ENCODE measurements around the gene NSMCE4A. TPM values are rescaled to one million over a fixed set of nuclear protein-coding genes. Genes with fewer than 3 reads are reported as not detected.

The NSMCE4A gene
- total and polyA plus RNA-seq, 2 donors (not counting 1 experiment from before 2014, with no cell fraction given): 89.7 to 92.4 TPM

- Histone ChIP-seq H3K9ac (ENCODE audit: low read length) (no peak overlapping the region), H3K79me2 (ENCODE audit: control insufficient read depth, insufficient read depth, low read length) (no peaks in the 10 kb centered on the region), H3K27me3 (replicated peaks in 1 of 4; ENCODE audit: control extremely low read depth in 1 of 4, control insufficient read depth in 3 of 4, insufficient read depth in 4 of 4, low read length in 3 of 4) (no peaks in the 10 kb centered on the region), H3K4me1 (ENCODE audit: control insufficient read depth in 2 of 2, insufficient read depth in 2 of 2, low read length in 2 of 2) (no peaks in the 10 kb centered on the region), H3K27ac (ENCODE audit: low read length in 2 of 2) (no peak overlapping the region), H4K20me1 (ENCODE audit: control insufficient read depth, insufficient read depth, low read length, poor library complexity, severe bottlenecking) (peaks cover 13% of the 10 kb centered on the region), H3K4me3 (ENCODE audit: control extremely low read depth in 1 of 5, extremely low read depth in 1 of 5, insufficient read depth in 1 of 5, low read depth in 2 of 5, low read length in 4 of 5) (no peak overlapping the region), H3K4me2 (replicated peaks; ENCODE audit: low read depth, low read length, poor library complexity, severe bottlenecking) (no peak overlapping the region), H2AFZ (ENCODE audit: insufficient read depth, low read depth, low read length, poor library complexity, severe bottlenecking) (no peak overlapping the region), H3K36me3 (replicated peaks in 1 of 2; ENCODE audit: control extremely low read depth in 1 of 2, control insufficient read depth in 1 of 2, extremely low read depth in 1 of 2, insufficient read depth in 2 of 2, low read length in 1 of 2) (peaks cover 4 to 57% of the 10 kb centered on the region in 2 experiments), H3K9me3 (ENCODE audit: control extremely low read depth in 1 of 3, control insufficient read depth in 2 of 3, insufficient read depth in 1 of 3, low read length in 2 of 3) (no peaks in the 10 kb centered on the region)
- Mint-ChIP-seq H3K4me3 (no peak overlapping the region), H3K9me3 (ENCODE audit: insufficient read depth) (no peaks in the 10 kb centered on the region), H3K27me3 (no peaks in the 10 kb centered on the region), H3K27ac (no peak overlapping the region), H3K4me1 (no peaks in the 10 kb centered on the region)
- intact Hi-C loops (cut with micrococcal nuclease): no loop called here
- no peak for TF ChIP-seq CTCF (IDR thresholded peaks at IDR 0.05)
- no peak for TF ChIP-seq EZH2 (IDR thresholded peaks at IDR 0.05; ENCODE audit: borderline replicate concordance, insufficient read depth, low read depth, low read length, poor library complexity, severe bottlenecking)
- CTCF ChIA-PET: no interaction called here
- DNase-seq (no peak), ATAC-seq (ENCODE audit: low read depth) (no peak)
- POLR2A ChIA-PET: no interaction called here
- WGBS (ENCODE audit: insufficient coverage): no CpG with 5 or more reads among the region's 3 CpGs
Observed at GRCh38 chr10:121965996-121966395, 9.0 kb downstream of the NSMCE4A start.

- Histone ChIP-seq H4K20me1 (ENCODE audit: control insufficient read depth, insufficient read depth, low read length, poor library complexity, severe bottlenecking) (no peaks in the 10 kb centered on the region), H3K79me2 (ENCODE audit: control insufficient read depth, insufficient read depth, low read length) (no peaks in the 10 kb centered on the region), H3K36me3 (replicated peaks in 1 of 2; ENCODE audit: control extremely low read depth in 1 of 2, control insufficient read depth in 1 of 2, extremely low read depth in 1 of 2, insufficient read depth in 2 of 2, low read length in 1 of 2) (peaks cover 7 to 25% of the 10 kb centered on the region in 2 experiments), H3K27ac (ENCODE audit: low read length in 2 of 2) (no peak overlapping the region), H3K27me3 (replicated peaks in 1 of 4; ENCODE audit: control extremely low read depth in 1 of 4, control insufficient read depth in 3 of 4, insufficient read depth in 4 of 4, low read length in 3 of 4) (no peaks in the 10 kb centered on the region), H3K4me1 (ENCODE audit: control insufficient read depth in 2 of 2, insufficient read depth in 2 of 2, low read length in 2 of 2) (no peaks in the 10 kb centered on the region), H2AFZ (ENCODE audit: insufficient read depth, low read depth, low read length, poor library complexity, severe bottlenecking) (no peak overlapping the region), H3K9ac (ENCODE audit: low read length) (no peak overlapping the region), H3K9me3 (ENCODE audit: control extremely low read depth in 1 of 3, control insufficient read depth in 2 of 3, insufficient read depth in 1 of 3, low read length in 2 of 3) (no peaks in the 10 kb centered on the region), H3K4me3 (ENCODE audit: control extremely low read depth in 1 of 5, extremely low read depth in 1 of 5, insufficient read depth in 1 of 5, low read depth in 2 of 5, low read length in 4 of 5) (no peak overlapping the region), H3K4me2 (replicated peaks; ENCODE audit: low read depth, low read length, poor library complexity, severe bottlenecking) (no peak overlapping the region)
- DNase-seq (no peak), ATAC-seq (ENCODE audit: low read depth) (no peak)
- no peak overlapping the region for H3K4me3 Mint-ChIP-seq
- ChIA-PET POLR2A (no interaction called here), CTCF (no interaction called here)
- H3K27me3 Mint-ChIP-seq: no peaks in the 10 kb centered on the region
- intact Hi-C loops (cut with micrococcal nuclease): no loop called here
- H3K27ac Mint-ChIP-seq: no peak overlapping the region
- H3K9me3 Mint-ChIP-seq (ENCODE audit: insufficient read depth): no peaks in the 10 kb centered on the region
- TF ChIP-seq CTCF (IDR thresholded peaks at IDR 0.05) (no peak), EZH2 (IDR thresholded peaks at IDR 0.05; ENCODE audit: borderline replicate concordance, insufficient read depth, low read depth, low read length, poor library complexity, severe bottlenecking) (no peak)
- H3K4me1 Mint-ChIP-seq: no peaks in the 10 kb centered on the region
- WGBS (ENCODE audit: insufficient coverage): no CpG with 5 or more reads among the region's 2 CpGs
Observed at GRCh38 chr10:121961456-121961855, 13.6 kb downstream of the NSMCE4A start.

Data from B cell (primary cell).